K562 (cell line): ENCODE results near the gene RHCG. TPM values are rescaled to one million over a fixed set of nuclear protein-coding genes. Genes with fewer than 3 reads are reported as not detected.

Experiments used
- ARID2 ChIP-seq: fragments of 450-650 bp; IDR thresholded peaks from 2 replicates; pipeline ENCODE4 v1.6.1; 2017; ENCODE audit warnings: antibody characterized with exemption, mild to moderate bottlenecking
- CHD4 ChIP-seq: fragments of 200-600 bp; sonication (generic); IDR thresholded peaks from 3 replicates; pipeline ENCODE4 v1.6.1; 2012; ENCODE audit warnings: low read depth, mild to moderate bottlenecking, mixed read lengths, low read length, inconsistent platforms; ENCODE audit not compliant: insufficient read depth, insufficient replicate concordance, poor library complexity, severe bottlenecking
- HNRNPLL ChIP-seq: fragments of 200-400 bp; formaldehyde crosslinking; IDR thresholded peaks from 2 replicates; pipeline ENCODE4 v1.6.1; 2017; ENCODE audit warnings: low read length, low read depth, mild to moderate bottlenecking; ENCODE audit not compliant: poor library complexity, severe bottlenecking
- KLF1 ChIP-seq: fragments of 450-650 bp; IDR thresholded peaks from 2 replicates; pipeline ENCODE4 v1.6.1; 2016; ENCODE audit warnings: missing genetic modification characterization, missing compliant biosample characterization
- MAZ ChIP-seq, 2 experiments: fragments of 450-650 bp in 1 of 2; sonication (generic) in 1 of 2; formaldehyde crosslinking; IDR thresholded peaks in 1 of 2; conservative IDR thresholded peaks in 1 of 2; 2 replicates each; pipeline versions ENCODE4 v1.4.0 to v1.5.0; 2020; ENCODE audit warnings: mild to moderate bottlenecking in 1 of 2, missing genetic modification reagents in 1 of 2
- PHF21A ChIP-seq: fragments of 450-650 bp; IDR thresholded peaks from 2 replicates; pipeline ENCODE4 v1.6.1; 2017; ENCODE audit warnings: low read depth, borderline replicate concordance
- SREBF1 ChIP-seq: fragments of 150-350 bp; IDR thresholded peaks from 2 replicates; pipeline ENCODE4 v1.6.1; 2014; ENCODE audit warnings: antibody characterized with exemption, low read depth, low read length, borderline replicate concordance
- ZNF324 ChIP-seq: fragments of 250-450 bp; sonication (Bioruptor Pico); IDR thresholded peaks from 2 replicates; pipeline ENCODE4 v1.4.0; 2020; ENCODE audit warnings: mild to moderate bottlenecking
- ZNF347 ChIP-seq: fragments of 450-650 bp; formaldehyde crosslinking; IDR thresholded peaks from 2 replicates; pipeline ENCODE4 v1.4.0; 2020; ENCODE audit warnings: low read depth, mild to moderate bottlenecking, moderate library complexity
- ZNF778 ChIP-seq: fragments of 450-650 bp; formaldehyde crosslinking; IDR thresholded peaks from 2 replicates; pipeline ENCODE4 v1.4.0; 2020; ENCODE audit warnings: mild to moderate bottlenecking, moderate library complexity
- ZSCAN32 ChIP-seq: fragments of 450-650 bp; formaldehyde crosslinking; IDR thresholded peaks from 2 replicates; pipeline ENCODE4 v1.4.0; 2020; ENCODE audit warnings: mild to moderate bottlenecking, moderate library complexity
- polyA plus RNA-seq, 8 experiments: library from polyadenylated mRNA; depleted of rRNA in 4 of 8; stranded (reverse) in 5 of 8; unstranded in 3 of 8; fragments of >200 nt; fragmentation: Nextera tagmentation in 2 of 8; fragmentation: Illumina TruSeq in 1 of 8; extraction: Ambion mirVana in 2 of 8; extraction: Trizol in 1 of 8; gene quantifications; 2 replicates each; pipeline versions ENCODE4 v1.2.1 to v1.2.3, GENCODE V29; 2011 to 2014; ENCODE audit warnings: inconsistent platforms in 1 of 8, missing spikeins in 1 of 8
- total RNA-seq, 7 experiments: library from RNA; depleted of rRNA in 6 of 7; stranded (reverse); fragments of >200 nt in 6 of 7; fragmentation: Illumina TruSeq in 2 of 7; extraction: Trizol in 2 of 7; gene quantifications; 2 replicates each; pipeline versions ENCODE4 v1.2.1 to v1.2.3, GENCODE V29; 2011 to 2021; ENCODE audit warnings: low replicate concordance in 1 of 7
- TF ChIP-seq, protein P1 (sequence below), 2 experiments: fragments of 450-650 bp; IDR thresholded peaks; 2 replicates each; pipeline ENCODE4 v1.6.1; 2018; ENCODE audit warnings: mild to moderate bottlenecking in 2 of 2, low read depth in 1 of 2; ENCODE audit not compliant: partially characterized antibody in 2 of 2
- TF ChIP-seq, protein P2 (sequence below): fragments of 450-650 bp; formaldehyde crosslinking; IDR thresholded peaks from 2 replicates; pipeline ENCODE4 v1.4.0; 2020; ENCODE audit warnings: mild to moderate bottlenecking, mixed read lengths
- TF ChIP-seq, protein P3 (sequence below): sonication (generic); formaldehyde crosslinking; IDR thresholded peaks from 2 replicates; pipeline ENCODE4 v1.8.0; 2022; ENCODE audit warnings: mild to moderate bottlenecking, missing genetic modification reagents
- TF ChIP-seq, protein P4 (sequence below): sonication (generic); formaldehyde crosslinking; IDR thresholded peaks from 2 replicates; pipeline ENCODE4 v1.8.1; 2023; ENCODE audit warnings: mild to moderate bottlenecking, missing genetic modification reagents, moderate library complexity

The RHCG gene
- total and polyA plus RNA-seq, 9 of the 15 experiments (the other 6 are each of a cell fraction or from before 2014, with no cell fraction given), result not detected

- TF ChIP-seq, protein P1, sequence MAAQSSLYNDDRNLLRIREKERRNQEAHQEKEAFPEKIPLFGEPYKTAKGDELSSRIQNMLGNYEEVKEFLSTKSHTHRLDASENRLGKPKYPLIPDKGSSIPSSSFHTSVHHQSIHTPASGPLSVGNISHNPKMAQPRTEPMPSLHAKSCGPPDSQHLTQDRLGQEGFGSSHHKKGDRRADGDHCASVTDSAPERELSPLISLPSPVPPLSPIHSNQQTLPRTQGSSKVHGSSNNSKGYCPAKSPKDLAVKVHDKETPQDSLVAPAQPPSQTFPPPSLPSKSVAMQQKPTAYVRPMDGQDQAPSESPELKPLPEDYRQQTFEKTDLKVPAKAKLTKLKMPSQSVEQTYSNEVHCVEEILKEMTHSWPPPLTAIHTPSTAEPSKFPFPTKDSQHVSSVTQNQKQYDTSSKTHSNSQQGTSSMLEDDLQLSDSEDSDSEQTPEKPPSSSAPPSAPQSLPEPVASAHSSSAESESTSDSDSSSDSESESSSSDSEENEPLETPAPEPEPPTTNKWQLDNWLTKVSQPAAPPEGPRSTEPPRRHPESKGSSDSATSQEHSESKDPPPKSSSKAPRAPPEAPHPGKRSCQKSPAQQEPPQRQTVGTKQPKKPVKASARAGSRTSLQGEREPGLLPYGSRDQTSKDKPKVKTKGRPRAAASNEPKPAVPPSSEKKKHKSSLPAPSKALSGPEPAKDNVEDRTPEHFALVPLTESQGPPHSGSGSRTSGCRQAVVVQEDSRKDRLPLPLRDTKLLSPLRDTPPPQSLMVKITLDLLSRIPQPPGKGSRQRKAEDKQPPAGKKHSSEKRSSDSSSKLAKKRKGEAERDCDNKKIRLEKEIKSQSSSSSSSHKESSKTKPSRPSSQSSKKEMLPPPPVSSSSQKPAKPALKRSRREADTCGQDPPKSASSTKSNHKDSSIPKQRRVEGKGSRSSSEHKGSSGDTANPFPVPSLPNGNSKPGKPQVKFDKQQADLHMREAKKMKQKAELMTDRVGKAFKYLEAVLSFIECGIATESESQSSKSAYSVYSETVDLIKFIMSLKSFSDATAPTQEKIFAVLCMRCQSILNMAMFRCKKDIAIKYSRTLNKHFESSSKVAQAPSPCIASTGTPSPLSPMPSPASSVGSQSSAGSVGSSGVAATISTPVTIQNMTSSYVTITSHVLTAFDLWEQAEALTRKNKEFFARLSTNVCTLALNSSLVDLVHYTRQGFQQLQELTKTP (IDR thresholded peaks at IDR 0.05; ENCODE audit: low read depth in 1 of 2, partially characterized antibody in 2 of 2), result no peak
- TF ChIP-seq SREBF1 (no peak), ARID2 (peak; percentile 67), ZNF347 (CRISPR knock-in tag) (no peak), ZSCAN32 (no peak), HNRNPLL (no peak), MAZ (CRISPR knock-in tag; conservative IDR thresholded peaks at IDR 0.05 in 1 of 2, IDR thresholded peaks at IDR 0.05 in 1 of 2) (peak; percentile 63 to 67; a peak in 3 of 4 replicates), ZNF324 (CRISPR knock-in tag) (no peak), KLF1 (0 out of 2 replicates have a peak, but pooled peaks have one; percentile 35), CHD4 (no peak), PHF21A (no peak), ZNF778 (CRISPR knock-in tag) (no peak)
- TF ChIP-seq, protein P2, sequence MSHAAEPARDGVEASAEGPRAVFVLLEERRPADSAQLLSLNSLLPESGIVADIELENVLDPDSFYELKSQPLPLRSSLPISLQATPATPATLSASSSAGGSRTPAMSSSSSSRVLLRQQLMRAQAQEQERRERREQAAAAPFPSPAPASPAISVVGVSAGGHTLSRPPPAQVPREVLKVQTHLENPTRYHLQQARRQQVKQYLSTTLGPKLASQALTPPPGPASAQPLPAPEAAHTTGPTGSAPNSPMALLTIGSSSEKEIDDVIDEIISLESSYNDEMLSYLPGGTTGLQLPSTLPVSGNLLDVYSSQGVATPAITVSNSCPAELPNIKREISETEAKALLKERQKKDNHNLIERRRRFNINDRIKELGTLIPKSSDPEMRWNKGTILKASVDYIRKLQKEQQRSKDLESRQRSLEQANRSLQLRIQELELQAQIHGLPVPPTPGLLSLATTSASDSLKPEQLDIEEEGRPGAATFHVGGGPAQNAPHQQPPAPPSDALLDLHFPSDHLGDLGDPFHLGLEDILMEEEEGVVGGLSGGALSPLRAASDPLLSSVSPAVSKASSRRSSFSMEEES, result no peak
- TF ChIP-seq, protein P3, sequence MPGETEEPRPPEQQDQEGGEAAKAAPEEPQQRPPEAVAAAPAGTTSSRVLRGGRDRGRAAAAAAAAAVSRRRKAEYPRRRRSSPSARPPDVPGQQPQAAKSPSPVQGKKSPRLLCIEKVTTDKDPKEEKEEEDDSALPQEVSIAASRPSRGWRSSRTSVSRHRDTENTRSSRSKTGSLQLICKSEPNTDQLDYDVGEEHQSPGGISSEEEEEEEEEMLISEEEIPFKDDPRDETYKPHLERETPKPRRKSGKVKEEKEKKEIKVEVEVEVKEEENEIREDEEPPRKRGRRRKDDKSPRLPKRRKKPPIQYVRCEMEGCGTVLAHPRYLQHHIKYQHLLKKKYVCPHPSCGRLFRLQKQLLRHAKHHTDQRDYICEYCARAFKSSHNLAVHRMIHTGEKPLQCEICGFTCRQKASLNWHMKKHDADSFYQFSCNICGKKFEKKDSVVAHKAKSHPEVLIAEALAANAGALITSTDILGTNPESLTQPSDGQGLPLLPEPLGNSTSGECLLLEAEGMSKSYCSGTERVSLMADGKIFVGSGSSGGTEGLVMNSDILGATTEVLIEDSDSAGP (CRISPR knock-in tag), result peak; percentile 56; the same call in 1 of the 2 replicates
- TF ChIP-seq, protein P4, sequence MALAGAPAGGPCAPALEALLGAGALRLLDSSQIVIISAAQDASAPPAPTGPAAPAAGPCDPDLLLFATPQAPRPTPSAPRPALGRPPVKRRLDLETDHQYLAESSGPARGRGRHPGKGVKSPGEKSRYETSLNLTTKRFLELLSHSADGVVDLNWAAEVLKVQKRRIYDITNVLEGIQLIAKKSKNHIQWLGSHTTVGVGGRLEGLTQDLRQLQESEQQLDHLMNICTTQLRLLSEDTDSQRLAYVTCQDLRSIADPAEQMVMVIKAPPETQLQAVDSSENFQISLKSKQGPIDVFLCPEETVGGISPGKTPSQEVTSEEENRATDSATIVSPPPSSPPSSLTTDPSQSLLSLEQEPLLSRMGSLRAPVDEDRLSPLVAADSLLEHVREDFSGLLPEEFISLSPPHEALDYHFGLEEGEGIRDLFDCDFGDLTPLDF (CRISPR knock-in tag), result 0 out of 2 replicates have a peak, but pooled peaks have one; percentile 27
Observed at GRCh38 chr15:89430530-89431341, 65.6 kb downstream of the RHCG start (continued).
